SK-N-SH treated with all-trans-retinoic acid at 6 μM for 48 hours (cell line): Measurements from ENCODE around the gene COX7A2L.

Experiments used
- ARNTL ChIP-seq: fragments of 450-650 bp; formaldehyde crosslinking; IDR thresholded peaks from 2 replicates; pipeline ENCODE4 v1.5.0; 2020; ENCODE audit warnings: low read depth, mild to moderate bottlenecking, moderate library complexity, borderline replicate concordance
- CREB5 ChIP-seq: fragments of 250-450 bp; sonication (Bioruptor Pico); IDR thresholded peaks from 2 replicates; pipeline ENCODE4 v1.5.1; 2020; ENCODE audit warnings: low read depth, mild to moderate bottlenecking, moderate library complexity
- CSDC2 ChIP-seq: fragments of 250-450 bp; sonication (Bioruptor Pico); IDR thresholded peaks from 2 replicates; pipeline ENCODE4 v1.5.0; 2020; ENCODE audit warnings: mild to moderate bottlenecking, moderate library complexity
- CSRNP3 ChIP-seq: fragments of 250-450 bp; sonication (Bioruptor Pico); IDR thresholded peaks from 2 replicates; pipeline ENCODE4 v1.5.1; 2021; ENCODE audit warnings: mild to moderate bottlenecking, moderate library complexity
- ISL1 ChIP-seq: fragments of 250-450 bp; sonication (Bioruptor Pico); IDR thresholded peaks from 2 replicates; pipeline ENCODE4 v2.1.2; 2022; ENCODE audit warnings: mild to moderate bottlenecking, moderate library complexity
- PPARA ChIP-seq: fragments of 250-450 bp; sonication (Bioruptor Pico); IDR thresholded peaks from 2 replicates; pipeline ENCODE4 v1.5.0; 2020; ENCODE audit warnings: mild to moderate bottlenecking, borderline replicate concordance
- TOX ChIP-seq: fragments of 250-450 bp; sonication (Bioruptor Pico); IDR thresholded peaks from 2 replicates; pipeline ENCODE4 v1.8.0; 2021; ENCODE audit warnings: mild to moderate bottlenecking, moderate library complexity, borderline replicate concordance
- ZC3H10 ChIP-seq: fragments of 250-450 bp; sonication (Bioruptor Pico); IDR thresholded peaks from 2 replicates; pipeline ENCODE4 v1.5.1; 2021; ENCODE audit warnings: mild to moderate bottlenecking, moderate library complexity
- ZFP3 ChIP-seq: fragments of 250-450 bp; sonication (Bioruptor Pico); IDR thresholded peaks from 2 replicates; pipeline ENCODE4 v1.5.0; 2020; ENCODE audit warnings: mild to moderate bottlenecking, moderate library complexity
- ZNF8 ChIP-seq: fragments of 450-650 bp; formaldehyde crosslinking; IDR thresholded peaks from 2 replicates; pipeline ENCODE4 v1.5.0; 2020; ENCODE audit warnings: mild to moderate bottlenecking, moderate library complexity

- no peak for TF ChIP-seq ZFP3 (CRISPR knock-in tag)
- no peak for TF ChIP-seq CREB5 (CRISPR knock-in tag)
- no peak for TF ChIP-seq PPARA
- no peak for TF ChIP-seq CSRNP3 (CRISPR knock-in tag)
- TF ChIP-seq TOX (CRISPR knock-in tag): no peak
- TF ChIP-seq ARNTL (CRISPR knock-in tag): no peak
- TF ChIP-seq ISL1: no peak
- TF ChIP-seq CSDC2: no peak
- no peak for TF ChIP-seq ZC3H10 (CRISPR knock-in tag)
- TF ChIP-seq ZNF8 (CRISPR knock-in tag): no peak
Measured at GRCh38 chr2:42383855-42384530, 23.0 kb upstream of the COX7A2L start.
